ENCODE data around the gene PDE4D. TPM values are rescaled to one million over a fixed set of nuclear protein-coding genes. Genes with fewer than 3 reads are reported as not detected.

Gene PDE4D
- total RNA-seq, 2 experiments from 2014 or later: 164 to 175 TPM

DNA sequence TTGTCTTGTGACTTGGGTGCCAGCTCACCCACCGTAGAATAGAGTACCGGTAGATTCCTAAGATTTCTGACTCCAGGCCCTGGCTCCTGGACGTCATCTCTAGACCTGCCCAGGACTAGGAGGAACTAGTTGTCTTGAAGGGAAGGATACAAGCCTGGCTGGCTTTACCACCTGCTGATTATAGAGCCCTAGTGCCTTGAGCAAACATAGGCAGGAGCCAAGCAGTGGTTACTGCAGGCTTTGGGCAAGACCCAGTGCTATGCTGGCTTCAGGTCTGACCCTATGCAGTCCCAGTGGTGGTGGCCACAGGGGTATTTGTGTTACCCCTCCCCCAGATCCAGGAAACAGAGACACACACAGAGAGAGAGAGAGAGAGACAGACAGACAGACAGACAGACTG is 606.2 kb downstream of the PDE4D start:
- H3K4me3 Mint-ChIP-seq: no peak overlapping the region

DNA sequence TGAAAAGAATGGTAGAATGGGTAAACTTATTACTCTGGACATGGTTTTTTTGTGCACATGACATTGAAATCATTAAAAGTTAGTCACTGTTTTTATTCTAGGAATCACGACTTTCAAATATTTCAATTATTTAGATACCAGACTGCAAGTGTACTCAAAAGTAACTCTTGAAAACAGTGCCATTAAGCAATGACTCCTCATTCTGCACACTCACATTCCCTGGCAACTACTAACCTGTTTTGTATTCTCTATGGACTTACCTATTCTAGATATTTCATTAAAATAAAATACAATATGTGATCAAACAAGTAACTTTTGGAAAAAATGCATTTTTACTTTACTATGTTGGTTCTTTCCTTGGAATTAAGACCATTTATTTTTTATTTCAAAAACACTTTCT is 607.0 kb downstream of the PDE4D start:
- H3K27ac ChIP-seq (ENCODE audit: low read depth in 1 of 2, low read length in 2 of 2): no peak overlapping the region
- no peaks in the 10 kb centered on the region for H3K36me3 ChIP-seq (ENCODE audit: insufficient read depth, low read length)
- TF ChIP-seq, protein P1, sequence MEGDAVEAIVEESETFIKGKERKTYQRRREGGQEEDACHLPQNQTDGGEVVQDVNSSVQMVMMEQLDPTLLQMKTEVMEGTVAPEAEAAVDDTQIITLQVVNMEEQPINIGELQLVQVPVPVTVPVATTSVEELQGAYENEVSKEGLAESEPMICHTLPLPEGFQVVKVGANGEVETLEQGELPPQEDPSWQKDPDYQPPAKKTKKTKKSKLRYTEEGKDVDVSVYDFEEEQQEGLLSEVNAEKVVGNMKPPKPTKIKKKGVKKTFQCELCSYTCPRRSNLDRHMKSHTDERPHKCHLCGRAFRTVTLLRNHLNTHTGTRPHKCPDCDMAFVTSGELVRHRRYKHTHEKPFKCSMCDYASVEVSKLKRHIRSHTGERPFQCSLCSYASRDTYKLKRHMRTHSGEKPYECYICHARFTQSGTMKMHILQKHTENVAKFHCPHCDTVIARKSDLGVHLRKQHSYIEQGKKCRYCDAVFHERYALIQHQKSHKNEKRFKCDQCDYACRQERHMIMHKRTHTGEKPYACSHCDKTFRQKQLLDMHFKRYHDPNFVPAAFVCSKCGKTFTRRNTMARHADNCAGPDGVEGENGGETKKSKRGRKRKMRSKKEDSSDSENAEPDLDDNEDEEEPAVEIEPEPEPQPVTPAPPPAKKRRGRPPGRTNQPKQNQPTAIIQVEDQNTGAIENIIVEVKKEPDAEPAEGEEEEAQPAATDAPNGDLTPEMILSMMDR (IDR thresholded peaks at IDR 0.05): no peak
- ATAC-seq (ENCODE audit: poor library complexity) (no peak), DNase-seq (no peak)
- H3K27me3 ChIP-seq (ENCODE audit: control insufficient read depth in 1 of 2, insufficient read depth in 2 of 2, low read length in 2 of 2): peaks cover 0 to under 1% of the 10 kb centered on the region in 2 experiments
- ChIA-PET CTCF (no interaction called here), POLR2A (no interaction called here)
- H3K36me3 Mint-ChIP-seq (ENCODE audit: low read depth): no peaks in the 10 kb centered on the region
- no peaks in the 10 kb centered on the region for H3K9me3 ChIP-seq (ENCODE audit: control insufficient read depth in 1 of 2, insufficient read depth in 1 of 2, low read length in 2 of 2)
- no peaks in the 10 kb centered on the region for H3K27me3 Mint-ChIP-seq
- H3K9me3 Mint-ChIP-seq: no peaks in the 10 kb centered on the region
- no peak overlapping the region for H3K27ac Mint-ChIP-seq
- H3K4me1 Mint-ChIP-seq (ENCODE audit: low read depth): no peaks in the 10 kb centered on the region
- intact Hi-C loops (cut with DNase I, micrococcal nuclease): no loop called here
- H3K4me1 ChIP-seq (ENCODE audit: insufficient read depth, low read length): no peaks in the 10 kb centered on the region
- no peak overlapping the region for H3K4me3 ChIP-seq (ENCODE audit: low read length)
- no peak overlapping the region for H3K4me3 Mint-ChIP-seq

More for the DNA sequence above, 606.2 kb downstream of the PDE4D start:
- TF ChIP-seq, protein P1 (IDR thresholded peaks at IDR 0.05): no peak
- no peaks in the 10 kb centered on the region for H3K36me3 ChIP-seq (ENCODE audit: insufficient read depth, low read length)
- H3K27me3 ChIP-seq (ENCODE audit: control insufficient read depth in 1 of 2, insufficient read depth in 2 of 2, low read length in 2 of 2): no peaks in the 10 kb centered on the region
- no peaks in the 10 kb centered on the region for H3K9me3 Mint-ChIP-seq
- H3K4me1 Mint-ChIP-seq (ENCODE audit: low read depth): no peaks in the 10 kb centered on the region
- no peak overlapping the region for H3K27ac ChIP-seq (ENCODE audit: low read depth in 1 of 2, low read length in 2 of 2)
- POLR2A ChIA-PET: no interaction called here
- no peaks in the 10 kb centered on the region for H3K9me3 ChIP-seq (ENCODE audit: control insufficient read depth in 1 of 2, insufficient read depth in 1 of 2, low read length in 2 of 2)
- H3K4me1 ChIP-seq (ENCODE audit: insufficient read depth, low read length): no peaks in the 10 kb centered on the region
- H3K27me3 Mint-ChIP-seq: no peaks in the 10 kb centered on the region
- DNase-seq (no peak), ATAC-seq (ENCODE audit: poor library complexity) (no peak)
- intact Hi-C loops (cut with DNase I, micrococcal nuclease): no loop called here
- no peak overlapping the region for H3K4me3 ChIP-seq (ENCODE audit: low read length)
- no peaks in the 10 kb centered on the region for H3K36me3 Mint-ChIP-seq (ENCODE audit: low read depth)
- CTCF ChIA-PET: no interaction called here
- no peak overlapping the region for H3K27ac Mint-ChIP-seq

DNA sequence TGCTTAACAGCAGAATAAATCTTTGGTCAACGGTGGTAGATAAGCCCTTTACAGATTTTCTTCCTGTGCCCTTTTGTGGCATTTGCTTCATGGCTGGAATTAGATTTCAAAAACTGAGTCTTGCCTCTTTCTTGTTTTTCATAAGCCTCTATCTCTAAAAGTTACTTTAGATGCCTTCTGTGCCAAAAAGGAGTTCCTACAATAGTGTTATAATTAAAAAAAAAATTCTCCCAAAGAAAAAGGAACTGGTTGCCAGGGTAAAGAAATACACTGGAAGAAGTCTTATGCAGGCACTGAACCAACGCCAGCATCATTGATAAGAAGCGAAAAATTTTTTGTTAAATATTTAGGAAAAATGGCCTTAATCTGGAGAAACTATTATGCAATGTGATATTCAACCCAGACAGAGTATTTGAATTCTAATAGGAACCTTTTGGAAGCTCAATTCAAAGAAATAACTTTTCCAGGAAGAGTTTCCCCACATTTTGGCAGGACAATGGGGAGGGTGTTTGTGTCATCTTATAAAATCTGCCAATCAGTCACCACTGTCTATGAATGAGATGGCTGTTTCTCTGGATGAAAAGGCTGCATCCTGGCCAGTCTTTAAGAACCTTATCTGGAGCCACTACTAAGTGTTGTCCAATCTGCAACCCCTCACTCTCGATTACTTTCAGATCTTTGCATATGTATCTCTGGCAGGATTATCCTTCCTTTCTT is 608.1 kb downstream of the PDE4D start:
- no peaks in the 10 kb centered on the region for H3K4me1 Mint-ChIP-seq (ENCODE audit: low read depth)
- H3K9me3 Mint-ChIP-seq: no peaks in the 10 kb centered on the region
- Histone ChIP-seq H3K36me3 (ENCODE audit: insufficient read depth, low read length) (no peaks in the 10 kb centered on the region), H3K4me3 (ENCODE audit: low read length) (no peak overlapping the region), H3K27ac (ENCODE audit: low read depth in 1 of 2, low read length in 2 of 2) (no peak overlapping the region), H3K9me3 (ENCODE audit: control insufficient read depth in 1 of 2, insufficient read depth in 1 of 2, low read length in 2 of 2) (no peaks in the 10 kb centered on the region), H3K27me3 (ENCODE audit: control insufficient read depth in 1 of 2, insufficient read depth in 2 of 2, low read length in 2 of 2) (peaks cover 0 to 6% of the 10 kb centered on the region in 2 experiments), H3K4me1 (ENCODE audit: insufficient read depth, low read length) (no peaks in the 10 kb centered on the region)
- CTCF ChIA-PET: no interaction called here
- POLR2A ChIA-PET: no interaction called here
- H3K4me3 Mint-ChIP-seq: no peak overlapping the region
- intact Hi-C loops (cut with DNase I, micrococcal nuclease): no loop called here
- H3K36me3 Mint-ChIP-seq (ENCODE audit: low read depth): no peaks in the 10 kb centered on the region
- TF ChIP-seq, protein P1 (IDR thresholded peaks at IDR 0.05): no peak
- H3K27me3 Mint-ChIP-seq: no peaks in the 10 kb centered on the region
- no peak overlapping the region for H3K27ac Mint-ChIP-seq
- ATAC-seq (ENCODE audit: poor library complexity) (no peak), DNase-seq (no peak)
